GM12873 (cell line): ENCODE measurements around the gene NOX4.

Experiments
- TF ChIP-seq, protein P1 (sequence below): IDR thresholded peaks from 2 replicates; pipeline ENCODE4 v1.5.1; 2012; ENCODE audit warnings: low read depth, mild to moderate bottlenecking, moderate library complexity, low read length, control low read depth; ENCODE audit not compliant: insufficient read depth; ENCODE audit errors: missing control alignments

Gene NOX4

DNA sequence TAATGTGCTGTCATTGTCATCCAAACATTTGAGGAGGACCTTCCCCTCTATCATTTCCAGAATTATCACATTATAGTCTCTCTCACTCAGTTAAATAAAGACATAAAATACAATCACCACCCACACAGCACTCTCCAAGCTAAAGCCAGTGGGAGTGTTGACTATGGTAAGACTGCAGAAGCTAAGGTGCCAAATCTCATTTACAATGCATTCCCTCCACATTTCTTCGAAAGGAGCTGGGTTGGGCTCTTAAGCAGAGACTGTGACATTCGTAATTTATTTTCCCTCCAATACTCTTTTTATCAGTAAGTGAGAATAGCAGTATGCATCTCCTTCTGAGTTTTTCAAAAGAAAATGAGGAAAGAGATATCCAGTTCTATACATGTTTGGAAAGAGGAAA, 74.2 kb downstream of the NOX4 start:
- TF ChIP-seq, protein P1, sequence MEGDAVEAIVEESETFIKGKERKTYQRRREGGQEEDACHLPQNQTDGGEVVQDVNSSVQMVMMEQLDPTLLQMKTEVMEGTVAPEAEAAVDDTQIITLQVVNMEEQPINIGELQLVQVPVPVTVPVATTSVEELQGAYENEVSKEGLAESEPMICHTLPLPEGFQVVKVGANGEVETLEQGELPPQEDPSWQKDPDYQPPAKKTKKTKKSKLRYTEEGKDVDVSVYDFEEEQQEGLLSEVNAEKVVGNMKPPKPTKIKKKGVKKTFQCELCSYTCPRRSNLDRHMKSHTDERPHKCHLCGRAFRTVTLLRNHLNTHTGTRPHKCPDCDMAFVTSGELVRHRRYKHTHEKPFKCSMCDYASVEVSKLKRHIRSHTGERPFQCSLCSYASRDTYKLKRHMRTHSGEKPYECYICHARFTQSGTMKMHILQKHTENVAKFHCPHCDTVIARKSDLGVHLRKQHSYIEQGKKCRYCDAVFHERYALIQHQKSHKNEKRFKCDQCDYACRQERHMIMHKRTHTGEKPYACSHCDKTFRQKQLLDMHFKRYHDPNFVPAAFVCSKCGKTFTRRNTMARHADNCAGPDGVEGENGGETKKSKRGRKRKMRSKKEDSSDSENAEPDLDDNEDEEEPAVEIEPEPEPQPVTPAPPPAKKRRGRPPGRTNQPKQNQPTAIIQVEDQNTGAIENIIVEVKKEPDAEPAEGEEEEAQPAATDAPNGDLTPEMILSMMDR: no peak

DNA sequence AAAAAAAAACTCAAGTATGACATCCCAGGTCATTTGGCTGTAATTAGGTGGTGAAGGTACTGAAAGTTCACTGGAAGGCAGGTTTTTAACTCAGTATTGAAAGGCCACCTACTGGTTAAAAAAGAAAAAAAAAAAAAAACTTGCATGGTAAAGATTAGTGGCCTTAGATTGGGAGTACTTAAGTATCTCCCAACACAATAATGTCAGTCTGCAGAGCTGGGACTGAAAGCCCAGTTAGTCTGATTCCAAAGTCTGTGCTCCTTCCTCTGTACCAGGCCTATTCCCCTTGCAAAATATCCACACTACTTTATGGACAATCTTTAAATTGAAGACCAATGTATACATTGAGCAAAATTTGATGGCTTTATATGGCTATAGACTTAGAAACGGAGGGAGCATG, 85.5 kb downstream of the NOX4 start:
- TF ChIP-seq, protein P1: no peak

DNA sequence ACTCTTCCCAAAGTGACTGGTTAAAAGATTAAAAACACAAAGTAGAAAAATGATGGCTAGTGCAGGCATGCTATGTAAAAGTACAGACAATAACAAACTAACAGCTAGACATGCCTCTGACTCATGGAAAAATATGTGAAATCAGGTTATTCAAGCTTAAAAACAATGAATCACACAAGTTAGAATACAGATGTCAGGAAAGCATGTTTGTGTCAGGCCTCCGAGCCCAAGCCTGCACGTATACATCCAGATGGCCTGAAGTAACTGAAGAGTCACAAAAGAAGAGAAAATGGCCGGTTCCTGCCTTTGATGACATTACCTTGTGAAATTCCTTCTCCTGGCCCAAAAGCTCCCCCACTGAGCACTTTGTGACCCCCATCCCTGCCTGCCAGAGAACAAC, 110.1 kb downstream of the NOX4 start:
- TF ChIP-seq, protein P1: no peak

DNA sequence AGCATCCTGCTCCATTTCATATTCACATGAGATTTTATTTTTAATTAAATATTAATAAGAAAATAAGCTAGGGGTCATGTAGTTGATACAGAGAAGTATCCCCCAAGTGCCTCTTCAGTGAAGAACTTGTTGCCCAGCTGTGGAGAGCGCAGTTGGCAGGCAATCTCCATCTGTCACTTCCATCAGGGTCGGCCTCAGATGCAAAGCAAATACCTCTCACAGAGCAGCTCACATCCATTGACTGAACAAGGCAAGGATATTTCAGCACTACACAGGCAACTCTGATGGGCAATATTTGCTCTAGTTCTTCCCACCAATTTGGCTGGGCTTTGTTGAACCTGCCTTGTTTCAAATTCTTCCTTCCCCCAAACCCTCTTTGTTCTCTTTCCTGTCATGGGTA, 129.4 kb downstream of the NOX4 start:
- TF ChIP-seq, protein P1: no peak

DNA sequence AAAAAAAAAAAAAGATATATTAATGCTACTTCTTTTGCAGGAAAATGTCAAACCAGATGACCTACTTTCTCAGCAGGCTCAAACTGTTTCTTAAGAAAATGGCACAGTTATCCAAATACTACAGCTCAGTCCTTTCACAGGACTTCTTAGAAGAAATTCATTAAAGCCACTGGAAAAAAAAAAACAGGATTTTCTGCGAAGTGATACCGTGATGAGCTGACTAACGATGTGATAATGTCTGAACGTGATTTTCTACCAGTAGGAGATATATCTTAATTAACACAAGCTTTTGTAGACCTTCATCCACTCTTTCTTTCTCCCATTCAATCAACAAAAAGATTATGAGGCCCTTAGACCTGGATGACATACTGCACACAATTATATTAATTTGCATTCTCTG, 132.4 kb downstream of the NOX4 start:
- TF ChIP-seq, protein P1: no peak

DNA sequence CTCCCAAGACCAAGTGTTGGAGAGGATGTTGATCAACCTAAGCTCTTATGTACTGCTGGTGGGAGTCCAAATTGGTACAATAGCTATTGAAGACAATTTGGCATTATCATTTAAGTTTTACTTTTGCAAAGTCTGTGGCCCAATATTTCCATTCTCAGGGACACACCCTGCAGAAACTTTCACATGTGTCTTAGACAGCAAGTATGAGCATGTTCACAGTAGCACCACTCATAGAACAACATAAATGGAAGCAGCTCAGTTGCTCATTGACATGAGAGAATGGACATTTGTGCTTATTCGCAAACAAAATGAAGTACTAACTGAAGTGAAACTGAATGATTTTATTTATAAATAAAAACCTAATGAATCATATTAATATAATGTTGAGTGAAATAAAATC, 135.5 kb downstream of the NOX4 start:
- TF ChIP-seq, protein P1: no peak

DNA sequence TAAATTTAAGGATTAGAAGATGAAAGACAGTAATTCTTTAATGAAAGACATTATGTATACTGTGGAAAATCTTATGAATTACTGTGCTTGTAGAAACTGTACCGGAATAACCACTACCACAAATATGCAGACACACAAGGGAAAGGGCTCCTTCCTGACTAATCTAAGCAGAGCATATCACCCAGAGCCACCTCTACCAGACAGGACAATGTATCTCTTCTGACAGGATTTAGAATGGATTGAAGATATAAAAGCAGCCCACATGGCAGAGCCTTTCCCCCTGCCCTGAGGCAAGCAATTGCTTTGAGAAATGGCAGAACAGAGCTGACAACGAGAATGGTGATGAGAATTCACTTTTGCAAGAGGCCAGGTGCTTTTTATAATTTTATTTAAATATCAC, 144.1 kb downstream of the NOX4 start:
- TF ChIP-seq, protein P1: no peak
